NCI-H2107 treated with DMSO at 0.1 percent for 48 hours (cell line): ENCODE measurements around the gene BRINP1.

Experiments used
- DNase-seq: peaks from one replicate; lab custom pipeline; 2025; ENCODE audit not compliant: unreplicated experiment; lab: John Stamatoyannopoulos, UW

The BRINP1 gene

DNA sequence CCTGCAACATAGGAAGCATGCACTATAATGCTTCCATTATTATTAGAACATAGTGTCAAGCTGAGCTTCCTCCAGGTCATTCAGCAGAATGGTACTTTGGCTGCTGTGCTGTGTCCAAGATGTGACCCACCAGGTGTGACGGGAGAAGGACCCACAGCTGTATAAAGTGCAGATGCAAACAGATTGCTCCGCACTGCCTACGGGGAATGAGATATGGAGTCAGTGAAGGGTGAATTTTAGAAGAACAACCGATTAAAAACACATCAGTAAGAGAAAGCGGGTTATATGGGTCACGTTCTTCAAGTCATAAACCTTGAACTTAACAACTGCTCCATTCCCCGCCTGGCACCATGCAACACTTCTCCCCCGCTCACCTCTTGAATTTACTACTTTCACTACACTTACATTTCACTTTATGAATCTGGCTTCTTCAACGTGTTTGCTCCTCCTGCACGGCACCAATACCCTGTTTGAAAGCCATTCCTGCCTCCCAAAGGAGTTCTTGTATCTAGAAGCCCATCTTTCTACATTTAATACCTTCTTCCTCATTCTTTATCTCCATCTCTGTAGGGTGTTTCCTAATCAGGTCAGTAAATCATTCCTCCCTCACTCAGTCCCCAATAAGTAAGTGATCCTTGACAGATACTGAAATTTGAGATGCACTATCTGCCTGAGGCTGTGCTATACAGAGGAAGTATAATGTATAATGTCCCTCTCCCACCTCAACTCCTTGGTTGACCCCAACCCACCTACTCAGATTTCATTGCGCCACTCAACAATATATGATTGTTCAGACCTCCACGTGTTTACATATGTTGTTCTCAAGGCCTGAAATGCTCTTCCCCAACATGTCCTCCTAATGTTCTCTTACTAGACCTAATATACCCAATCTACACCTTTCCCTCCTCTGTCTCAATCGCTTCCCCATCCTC is 25.9 kb downstream of the BRINP1 start:
- no peak for DNase-seq

DNA sequence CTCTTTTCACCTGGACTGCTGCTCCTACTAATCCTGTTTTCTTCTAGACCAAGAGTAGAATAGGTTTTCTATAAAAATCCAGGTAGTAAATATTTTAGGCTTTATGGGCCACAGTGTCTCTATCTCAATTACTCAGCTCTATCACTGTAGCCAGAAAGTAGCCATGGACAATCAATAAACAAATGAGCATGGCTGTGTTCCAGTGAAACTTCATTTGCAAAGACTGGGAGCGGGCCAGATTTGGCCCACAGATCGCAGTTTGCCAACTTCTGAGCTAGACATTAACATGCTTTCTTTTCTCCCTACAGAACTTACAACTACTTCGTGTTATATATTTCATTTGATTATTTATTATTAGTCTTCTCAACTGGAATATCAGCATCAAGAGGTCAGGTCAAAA is 30.2 kb downstream of the BRINP1 start:
- no peak for DNase-seq

DNA sequence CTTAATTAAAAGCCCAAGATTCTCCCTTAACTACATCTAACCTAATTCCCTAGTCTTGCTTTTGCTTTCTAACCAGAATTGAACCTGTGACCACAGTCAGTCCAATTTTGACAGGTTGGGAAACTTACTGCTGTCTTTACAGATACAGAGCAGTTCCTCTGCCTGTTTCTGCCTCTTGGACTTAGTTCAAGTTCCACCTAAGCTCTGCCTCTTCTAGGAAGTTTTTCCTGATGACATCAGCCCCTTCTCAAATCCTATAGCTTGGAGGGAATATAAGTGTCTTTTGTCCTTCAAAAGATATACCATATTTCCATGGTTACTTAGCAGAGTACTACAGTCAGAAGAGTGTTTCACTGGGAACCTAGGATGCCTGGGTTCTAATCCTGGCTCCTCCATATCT is 31.7 kb downstream of the BRINP1 start:
- DNase-seq, result no peak

DNA sequence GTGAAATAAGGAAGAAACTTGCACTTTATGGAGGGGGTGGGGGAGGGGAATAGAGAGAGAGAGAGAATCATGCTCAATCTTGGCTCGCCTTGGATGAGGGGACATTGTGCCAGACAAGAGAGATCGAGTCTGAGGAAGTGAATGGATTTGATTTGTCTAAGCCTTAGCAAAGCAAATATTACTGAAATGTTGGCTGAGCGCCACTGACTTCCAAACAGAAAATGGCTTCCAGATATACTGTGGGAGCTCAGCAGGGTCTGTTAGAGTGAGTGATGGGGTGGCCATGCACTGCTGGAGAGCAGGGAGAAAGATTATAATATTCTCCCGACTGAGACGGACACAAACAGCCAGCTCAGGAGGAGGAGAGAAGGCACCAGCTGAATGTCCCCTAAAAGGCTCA is 34.5 kb downstream of the BRINP1 start:
- no peak for DNase-seq

DNA sequence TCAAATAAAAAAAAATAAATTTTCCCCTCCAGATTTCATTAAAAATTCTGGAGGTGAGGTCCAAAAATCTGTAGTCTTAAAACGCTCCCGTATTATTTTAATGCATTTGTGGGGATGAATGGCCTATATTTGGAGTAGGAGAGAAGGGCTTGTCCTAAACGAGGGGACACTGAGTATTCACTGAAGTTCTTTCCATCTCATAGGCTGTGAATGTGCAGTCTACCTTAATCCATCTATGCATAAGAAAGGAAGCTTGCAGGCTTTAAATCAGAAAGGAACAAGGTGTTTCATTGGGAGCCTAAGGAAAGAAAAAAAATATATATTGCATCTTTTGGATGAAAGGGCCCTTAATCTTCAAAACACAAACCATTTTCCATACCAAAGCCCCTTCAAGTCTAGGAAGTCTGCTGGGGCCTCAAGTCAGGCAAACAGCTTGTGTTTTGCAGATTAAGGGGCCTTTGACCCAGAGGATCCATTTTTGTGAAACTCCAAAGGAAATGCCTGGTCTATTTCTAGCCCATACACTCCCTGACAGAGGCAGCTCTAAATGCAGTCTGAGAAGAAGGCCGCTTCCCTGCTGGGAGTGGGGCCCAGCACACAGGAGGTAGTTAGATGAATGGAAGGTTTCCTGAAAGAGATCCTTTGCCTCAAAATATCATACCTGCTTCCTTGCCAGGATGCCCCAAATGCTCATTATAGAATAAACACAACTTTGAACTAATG is 35.6 kb downstream of the BRINP1 start:
- no peak for DNase-seq

DNA sequence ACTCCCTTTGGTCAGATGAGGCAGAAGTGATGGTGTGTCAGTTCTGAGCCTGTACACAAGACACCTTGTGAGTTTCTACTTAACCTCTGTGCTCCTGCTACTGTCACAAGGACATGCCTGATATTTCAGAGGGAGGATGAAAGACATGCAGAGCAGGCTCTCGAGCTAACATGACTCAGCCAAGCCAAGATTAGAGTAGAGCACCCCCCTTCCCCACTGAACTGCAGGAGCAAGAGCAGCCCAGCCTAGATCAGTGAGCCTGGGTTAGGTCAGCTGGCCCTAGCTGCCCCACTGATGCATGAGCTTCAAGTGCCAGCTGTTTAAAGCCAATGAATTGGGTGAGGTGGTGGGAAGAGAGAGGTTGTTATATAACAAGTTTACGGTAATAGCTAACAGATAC is 36.7 kb downstream of the BRINP1 start:
- DNase-seq, result no peak

DNA sequence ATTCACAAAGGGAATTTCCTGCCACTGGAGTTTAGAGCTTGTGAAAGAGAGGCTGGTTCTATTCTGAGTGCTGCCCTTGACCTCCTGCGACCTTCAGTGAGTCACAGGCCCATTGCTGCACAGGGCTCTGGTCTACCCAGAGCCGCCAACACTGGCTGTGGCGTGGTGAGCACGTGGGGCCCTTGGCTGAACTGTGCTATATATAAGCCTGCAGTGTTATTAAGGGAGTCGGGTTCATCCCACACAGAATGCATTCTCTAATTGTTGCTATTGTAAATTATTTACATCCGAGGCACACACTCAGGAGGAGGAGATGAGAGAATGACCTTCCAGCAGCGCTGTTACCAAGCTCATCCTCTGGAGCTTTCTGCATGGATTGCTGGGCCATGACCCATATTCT is 47.1 kb downstream of the BRINP1 start:
- no peak for DNase-seq

DNA sequence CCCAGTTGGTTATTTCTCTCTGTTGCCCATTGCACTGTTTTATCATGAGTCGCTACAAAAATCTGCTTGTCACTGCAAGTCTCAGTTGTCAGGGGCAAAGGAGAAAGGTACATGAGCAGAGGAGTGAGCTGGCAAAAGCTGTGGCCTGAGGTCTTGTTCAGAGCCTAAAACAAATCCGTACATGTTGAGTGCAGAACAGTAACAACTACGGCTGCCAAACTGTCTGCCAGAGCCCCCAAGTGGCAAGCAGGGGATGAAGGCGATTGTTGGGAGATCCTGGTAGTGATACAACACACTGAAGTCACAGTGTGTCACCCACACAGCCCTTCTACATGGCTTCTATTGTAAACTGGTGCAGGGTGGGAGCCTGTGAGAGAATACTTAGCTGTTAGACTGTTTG is 50.9 kb downstream of the BRINP1 start:
- no peak for DNase-seq

DNA sequence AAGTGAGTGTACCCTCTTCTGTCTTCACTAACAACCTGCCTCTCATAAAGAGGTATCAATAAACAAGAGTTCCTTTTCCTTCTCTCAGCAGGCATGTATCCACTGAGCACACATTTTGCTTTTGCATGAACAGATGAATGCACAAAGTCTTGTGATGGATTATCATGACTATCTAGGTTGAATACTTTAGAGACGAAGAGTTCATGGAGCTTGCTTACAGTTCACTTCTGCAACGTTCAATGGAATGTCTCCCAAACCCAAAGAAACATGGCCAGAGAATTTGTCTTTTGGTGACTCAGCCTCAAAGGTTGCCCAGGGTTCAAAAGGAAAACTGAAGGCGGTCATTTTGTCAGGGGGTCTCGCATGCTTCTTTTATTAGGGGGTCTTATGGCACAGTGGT is 55.4 kb downstream of the BRINP1 start:
- no peak for DNase-seq

DNA sequence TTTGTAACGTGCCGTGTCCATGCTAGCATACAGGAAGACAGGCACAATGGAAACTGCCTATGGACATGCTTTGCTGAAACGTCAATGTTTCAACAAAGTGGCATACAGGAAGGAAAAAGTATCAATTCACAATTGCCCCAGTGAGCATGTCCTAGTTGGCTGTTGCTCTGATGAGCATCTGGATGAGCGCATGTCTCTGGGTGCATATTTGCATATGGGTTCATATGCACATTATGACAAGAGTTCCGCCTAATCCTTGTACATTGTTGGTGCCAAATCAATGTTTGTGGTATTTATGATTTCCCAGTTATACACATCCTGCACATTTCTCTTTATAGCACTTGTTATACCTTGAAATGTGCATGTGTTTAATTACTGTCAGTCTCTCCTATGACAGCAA is 58.5 kb downstream of the BRINP1 start:
- no peak for DNase-seq

DNA sequence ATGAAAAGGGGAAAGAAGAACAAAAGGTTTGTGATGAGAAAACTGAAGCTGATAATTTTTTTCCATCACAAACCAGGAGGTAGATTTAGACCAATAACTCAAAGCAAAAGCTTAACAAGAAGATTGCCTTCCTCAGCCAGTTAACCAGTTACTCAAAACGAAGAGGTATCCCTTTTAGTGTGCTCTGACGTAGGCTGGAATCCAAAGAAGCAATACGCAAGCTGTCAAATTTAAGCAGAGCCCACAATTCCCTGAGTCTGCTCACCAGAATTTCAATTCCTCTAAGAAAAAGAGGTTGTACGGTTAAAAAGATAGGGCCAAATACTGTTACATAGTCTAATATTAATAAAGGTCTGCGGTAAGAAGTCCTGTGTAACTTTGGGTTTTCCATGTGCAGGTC is 61.8 kb downstream of the BRINP1 start:
- no peak for DNase-seq

DNA sequence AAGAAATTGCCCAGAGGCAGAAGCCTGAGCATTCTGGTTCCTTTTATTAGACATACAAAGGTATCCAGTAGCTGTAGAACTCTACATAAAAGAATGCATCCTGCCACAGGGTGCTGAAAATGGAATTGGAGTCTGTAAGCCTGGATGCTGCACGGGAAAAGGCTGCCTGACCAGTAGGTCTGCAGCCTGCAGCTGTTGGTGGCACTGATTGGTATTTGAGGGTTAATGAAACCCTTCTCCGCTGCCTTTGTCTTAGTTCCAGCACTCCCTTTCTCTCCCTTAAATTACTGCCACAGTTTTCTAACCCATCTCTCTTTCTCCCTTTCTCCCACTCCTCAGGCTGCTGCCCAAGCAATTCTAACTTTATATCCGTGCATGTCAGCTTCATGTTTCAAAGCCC is 64.7 kb downstream of the BRINP1 start:
- no peak for DNase-seq

DNA sequence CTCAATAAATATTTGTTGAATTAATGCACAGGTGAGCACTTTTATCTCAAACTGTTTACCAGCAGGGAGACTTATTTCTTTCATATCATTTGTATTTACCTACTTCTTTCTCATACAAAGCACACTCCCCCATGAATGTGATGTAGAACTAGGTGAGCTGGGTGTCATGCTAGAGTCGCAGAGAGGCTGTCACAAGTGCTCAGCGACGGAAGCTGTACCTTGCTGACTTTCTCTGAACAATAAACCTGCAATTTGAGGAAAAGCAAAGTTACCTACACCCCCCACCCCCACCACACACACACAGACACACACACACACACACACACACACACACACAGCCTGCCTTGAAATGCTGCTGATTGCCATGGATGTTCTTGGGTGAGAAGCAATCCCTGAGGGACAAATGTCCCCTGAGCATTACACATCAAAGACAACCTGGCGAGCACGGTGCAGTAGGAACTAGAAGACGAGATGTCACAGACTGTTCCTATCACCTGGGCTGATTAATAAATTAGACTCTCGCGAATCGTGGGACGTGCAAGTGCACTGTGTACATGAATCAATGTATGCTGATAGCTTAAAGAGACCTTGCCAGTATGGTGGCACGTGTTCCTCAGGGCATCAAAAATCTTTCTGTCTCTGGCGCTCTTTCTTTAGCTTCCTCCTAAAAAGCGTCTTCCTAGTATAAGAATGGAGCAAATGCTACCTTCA is 66.1 kb downstream of the BRINP1 start:
- DNase-seq, result no peak

DNA sequence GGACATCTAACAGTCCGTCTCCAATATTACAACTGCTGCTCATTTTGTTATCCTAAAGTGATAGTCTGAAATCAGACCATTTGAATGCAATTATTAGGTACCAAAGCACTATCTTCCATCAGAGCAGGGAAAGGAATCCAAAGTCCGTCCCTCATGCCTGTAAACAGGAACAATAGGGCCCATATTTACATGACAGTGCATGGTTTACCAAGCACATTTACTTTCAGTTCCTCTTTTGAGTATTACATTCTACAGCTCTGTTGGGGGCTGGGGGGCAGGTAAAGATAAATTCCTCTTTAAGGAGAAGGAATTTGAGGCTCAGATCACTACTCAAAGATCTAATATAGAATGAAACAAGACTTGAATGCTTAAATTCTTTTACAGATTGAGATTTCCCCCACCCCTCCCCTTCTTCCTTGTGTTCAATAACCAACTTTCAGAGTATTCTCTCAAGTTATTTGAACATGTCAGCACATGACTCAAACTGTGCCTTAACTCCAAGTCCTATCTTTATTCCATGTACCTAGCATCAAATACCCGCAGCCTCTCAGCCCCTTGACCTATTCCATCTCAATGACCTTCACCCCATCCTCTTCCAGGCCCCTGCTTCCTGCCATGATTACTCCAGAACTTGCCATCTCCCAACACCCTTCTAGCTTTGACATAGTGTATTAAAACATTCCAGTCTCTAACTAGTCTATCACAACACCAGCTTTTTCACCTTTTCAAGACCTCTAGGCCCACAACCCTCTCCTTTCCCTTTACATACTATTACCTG is 71.0 kb downstream of the BRINP1 start:
- no peak for DNase-seq

DNA sequence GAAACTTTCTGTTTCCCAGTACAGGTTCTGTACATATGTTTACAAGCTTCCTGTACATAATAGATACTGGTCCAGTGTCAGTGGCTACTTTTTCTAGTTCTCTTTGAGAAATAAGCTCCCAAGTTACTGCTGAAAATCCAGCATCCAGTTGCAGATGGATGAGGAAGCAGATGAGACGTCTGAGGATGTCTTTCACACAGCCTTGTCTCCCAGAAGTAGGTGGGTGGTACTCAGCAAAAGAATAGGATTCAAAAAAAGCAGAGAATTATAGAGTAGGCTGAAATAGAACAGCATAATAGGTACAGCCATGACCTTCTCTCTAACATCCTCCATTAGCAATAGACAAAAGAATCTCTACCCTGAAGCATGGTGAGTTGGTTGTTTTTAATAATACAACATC is 77.7 kb downstream of the BRINP1 start:
- DNase-seq, result no peak

DNA sequence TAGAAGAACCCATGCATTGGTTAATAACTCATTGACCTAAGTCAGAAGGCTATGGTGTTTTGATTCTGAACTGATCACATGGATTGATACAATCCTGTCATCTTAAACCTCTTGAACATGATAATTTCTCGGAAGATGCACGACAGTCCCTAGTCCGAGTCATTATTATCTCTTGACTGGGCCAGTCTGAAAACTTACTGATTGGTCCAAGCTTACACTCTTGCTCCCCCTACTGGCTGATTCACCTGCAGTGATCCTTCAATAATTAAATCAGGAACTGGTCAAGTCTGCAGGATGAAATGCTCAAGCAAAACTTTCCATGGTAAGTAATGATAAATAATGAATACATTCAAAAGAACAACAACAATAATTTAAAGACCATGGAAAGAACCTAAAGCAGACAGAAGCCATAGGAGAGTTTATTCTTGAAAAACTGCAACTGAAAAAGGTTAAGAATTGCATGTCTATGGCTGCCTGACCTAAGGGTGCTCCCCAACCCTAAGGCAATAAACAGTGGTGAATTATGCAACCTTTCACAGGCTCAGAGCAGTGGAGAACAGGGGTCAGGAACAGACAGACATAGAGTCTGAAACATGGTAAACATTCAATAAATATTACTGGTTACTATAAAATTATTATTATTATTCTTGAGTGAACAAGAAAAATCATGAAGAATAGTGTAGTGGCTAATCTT is 79.3 kb downstream of the BRINP1 start:
- no peak for DNase-seq

DNA sequence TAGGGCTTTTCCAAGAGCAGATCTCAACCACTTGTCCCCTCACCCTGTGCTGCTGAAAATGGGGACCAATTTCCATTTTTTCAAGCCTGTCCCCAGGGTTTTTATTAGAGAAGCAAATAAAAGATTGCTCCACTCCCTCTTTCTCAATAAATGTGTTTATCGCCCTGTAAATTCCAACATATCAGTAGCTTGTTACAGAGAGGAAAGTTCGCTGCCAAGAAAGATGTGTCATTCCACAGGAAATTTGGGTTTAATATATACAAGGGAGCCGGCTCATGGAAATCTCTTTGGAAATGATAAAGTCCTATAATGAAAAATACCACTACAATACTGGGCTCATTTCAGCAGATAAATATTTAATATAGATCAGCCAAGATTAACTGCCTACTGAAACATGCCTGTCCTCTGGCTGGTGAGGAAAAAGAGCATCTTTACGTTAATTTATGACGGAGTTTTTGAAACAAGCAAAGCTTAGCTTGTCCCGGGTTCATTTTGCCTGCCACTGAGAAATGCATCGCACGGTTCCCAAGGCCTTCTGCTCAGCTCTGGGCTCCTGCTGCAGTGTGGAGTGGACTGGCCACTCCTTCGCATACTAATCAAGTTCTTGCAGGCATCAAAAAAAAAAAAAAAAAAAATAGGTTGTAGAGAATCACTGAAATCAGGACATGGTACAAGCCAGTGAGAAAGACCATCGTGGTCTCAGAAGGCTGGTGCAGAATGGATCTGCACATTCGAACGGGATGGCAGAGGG is 84.5 kb downstream of the BRINP1 start:
- DNase-seq, result no peak

DNA sequence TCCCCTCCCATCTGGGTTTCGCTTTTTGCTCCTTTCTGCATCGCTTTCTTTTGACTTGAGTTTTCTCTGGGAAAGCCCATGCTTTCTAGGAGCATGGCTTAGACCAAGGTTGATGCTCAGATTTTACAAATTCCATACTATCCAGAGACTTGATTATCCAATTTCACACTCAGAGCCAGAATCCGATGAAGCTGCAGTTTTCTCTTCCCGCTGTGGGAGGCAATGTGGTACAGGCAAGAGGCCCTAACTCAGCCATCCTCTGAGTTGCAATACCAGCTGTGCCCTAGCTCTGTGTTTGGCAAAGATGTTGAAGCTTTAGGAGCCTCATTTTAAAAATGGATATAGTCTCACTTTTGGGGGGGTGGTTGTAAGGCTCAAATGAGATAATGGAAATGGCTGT is 85.1 kb downstream of the BRINP1 start:
- no peak for DNase-seq

DNA sequence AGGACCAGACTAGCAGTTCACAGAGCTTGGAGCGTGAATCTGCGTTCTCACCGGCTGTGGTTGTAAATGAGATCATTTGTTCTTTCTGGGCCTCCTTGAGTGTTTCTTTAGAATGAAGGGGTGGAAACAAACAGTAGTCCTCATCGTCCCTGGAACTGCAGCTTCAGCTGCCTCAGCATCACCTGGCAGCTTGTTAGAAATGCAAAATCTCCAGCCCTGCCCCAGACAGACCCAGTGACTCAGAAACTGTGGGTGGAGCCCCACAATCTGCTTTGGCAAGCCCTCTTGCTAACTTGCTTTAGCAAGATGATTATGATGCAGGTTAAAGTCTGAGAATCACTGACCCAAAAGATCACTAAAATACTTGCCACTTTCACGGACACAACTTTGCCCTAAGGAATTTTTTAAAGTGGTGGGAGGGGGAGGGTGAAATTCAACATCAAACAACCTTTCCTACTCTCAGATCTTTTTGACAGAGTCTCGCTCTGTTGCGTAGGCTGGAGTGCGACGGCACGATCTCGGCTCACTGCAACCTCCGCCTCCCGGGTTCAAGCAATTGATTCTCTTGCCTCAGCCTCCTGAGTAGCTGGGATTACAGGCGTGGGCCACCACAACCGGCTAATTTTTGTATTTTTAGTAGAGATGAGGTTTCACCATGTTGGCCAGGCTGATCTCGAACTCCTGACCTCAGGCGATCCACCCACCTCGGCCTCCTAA is 86.0 kb downstream of the BRINP1 start:
- no peak for DNase-seq
